ENCODE measurements around the gene GJB3.

GRCh38 chr1:34742667-34743270 lies 38.2 kb upstream of the GJB3 start:
- TF ChIP-seq CTCF (IDR thresholded peaks at IDR 0.05) (peak; percentile 87 to 99 (median 97)), POLR2A (IDR thresholded peaks at IDR 0.05) (no peak)

All from right lobe of liver (tissue), 4 donors.